ENCODE measurements around the gene CGB3.

CGB3 gene

DNA sequence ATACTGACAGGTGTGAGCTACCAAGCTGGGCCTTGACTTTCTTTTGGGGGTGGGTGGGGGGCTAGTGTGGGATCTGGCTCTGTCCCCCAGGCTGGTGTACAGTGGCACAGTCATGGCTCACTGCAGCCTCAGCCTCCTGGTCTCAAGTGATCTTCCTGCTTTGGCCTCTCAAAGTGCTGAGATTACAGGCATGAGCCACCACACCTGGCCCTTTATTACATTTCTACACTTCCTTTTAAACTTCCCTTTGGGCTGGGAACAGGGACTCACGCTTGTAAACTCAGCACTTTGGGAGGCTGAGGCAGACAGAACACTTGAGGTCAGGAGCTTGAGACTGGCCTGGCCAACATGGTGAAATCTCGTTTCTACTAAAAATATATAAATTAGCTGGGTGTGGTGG is 47.1 kb downstream of the CGB3 start:
- TF ChIP-seq TAF1 (IDR thresholded peaks at IDR 0.05; ENCODE audit: borderline replicate concordance, insufficient read depth, low read length), result no peak

- TF ChIP-seq, protein P1, sequence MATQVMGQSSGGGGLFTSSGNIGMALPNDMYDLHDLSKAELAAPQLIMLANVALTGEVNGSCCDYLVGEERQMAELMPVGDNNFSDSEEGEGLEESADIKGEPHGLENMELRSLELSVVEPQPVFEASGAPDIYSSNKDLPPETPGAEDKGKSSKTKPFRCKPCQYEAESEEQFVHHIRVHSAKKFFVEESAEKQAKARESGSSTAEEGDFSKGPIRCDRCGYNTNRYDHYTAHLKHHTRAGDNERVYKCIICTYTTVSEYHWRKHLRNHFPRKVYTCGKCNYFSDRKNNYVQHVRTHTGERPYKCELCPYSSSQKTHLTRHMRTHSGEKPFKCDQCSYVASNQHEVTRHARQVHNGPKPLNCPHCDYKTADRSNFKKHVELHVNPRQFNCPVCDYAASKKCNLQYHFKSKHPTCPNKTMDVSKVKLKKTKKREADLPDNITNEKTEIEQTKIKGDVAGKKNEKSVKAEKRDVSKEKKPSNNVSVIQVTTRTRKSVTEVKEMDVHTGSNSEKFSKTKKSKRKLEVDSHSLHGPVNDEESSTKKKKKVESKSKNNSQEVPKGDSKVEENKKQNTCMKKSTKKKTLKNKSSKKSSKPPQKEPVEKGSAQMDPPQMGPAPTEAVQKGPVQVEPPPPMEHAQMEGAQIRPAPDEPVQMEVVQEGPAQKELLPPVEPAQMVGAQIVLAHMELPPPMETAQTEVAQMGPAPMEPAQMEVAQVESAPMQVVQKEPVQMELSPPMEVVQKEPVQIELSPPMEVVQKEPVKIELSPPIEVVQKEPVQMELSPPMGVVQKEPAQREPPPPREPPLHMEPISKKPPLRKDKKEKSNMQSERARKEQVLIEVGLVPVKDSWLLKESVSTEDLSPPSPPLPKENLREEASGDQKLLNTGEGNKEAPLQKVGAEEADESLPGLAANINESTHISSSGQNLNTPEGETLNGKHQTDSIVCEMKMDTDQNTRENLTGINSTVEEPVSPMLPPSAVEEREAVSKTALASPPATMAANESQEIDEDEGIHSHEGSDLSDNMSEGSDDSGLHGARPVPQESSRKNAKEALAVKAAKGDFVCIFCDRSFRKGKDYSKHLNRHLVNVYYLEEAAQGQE (IDR thresholded peaks at IDR 0.05; ENCODE audit: insufficient read depth in 1 of 2, low read depth in 2 of 2, low read length in 2 of 2), result no peak
- TF ChIP-seq SIN3A (IDR thresholded peaks at IDR 0.05; ENCODE audit: borderline replicate concordance, insufficient read depth, low read length) (no peak), POLR2AphosphoS5 (IDR thresholded peaks at IDR 0.05; ENCODE audit: low read depth, low read length) (no peak), TAF1 (IDR thresholded peaks at IDR 0.05; ENCODE audit: borderline replicate concordance, insufficient read depth, low read length) (no peak), FOXP2 (optimal IDR thresholded peaks at IDR 0.05; ENCODE audit: borderline replicate concordance, extremely low read depth, extremely low read length, insufficient read depth) (no peak)
These were observed 47.9 kb downstream of the CGB3 start for GRCh38 chr19:48975947-48976847.

All from PFSK-1 (cell line).